RWPE1 (cell line): ENCODE data around the gene FBXW7.
"Not testable (repeated sequence)": the region's sequence is repeated elsewhere in the genome, so short reads cannot be mapped to it uniquely, and the experiment has no call there.

ENCODE experiments used
- CTCF ChIA-PET: fragments of 350-600 bp; sonication (Branson Sonifier 250); formaldehyde crosslinking; extraction: SDS; loops from one replicate; lab custom pipeline; 2021; lab: Yijun Ruan, JAX
- POLR2A ChIA-PET: fragments of 400-600 bp; formaldehyde crosslinking; extraction: SDS; loops from one replicate; lab custom pipeline; 2020; ENCODE audit warnings: antibody characterized with exemption; ENCODE audit not compliant: low non-redundant PET; lab: Yijun Ruan, JAX
- DNase-seq: peaks from one replicate; pipeline ENCODE4 v3.0.0; 2012; ENCODE audit warnings: low spot score
- H3K27ac ChIP-seq: fragments of 450-650 bp; 2 replicates; pipeline ENCODE4 v1.5.1; 2017
- TF ChIP-seq, protein P1 (sequence below): fragments of 450-650 bp; conservative IDR thresholded peaks from 2 replicates; pipeline ENCODE4 v1.5.1; 2017; ENCODE audit warnings: low read depth, mild to moderate bottlenecking

FBXW7 gene

DNA sequence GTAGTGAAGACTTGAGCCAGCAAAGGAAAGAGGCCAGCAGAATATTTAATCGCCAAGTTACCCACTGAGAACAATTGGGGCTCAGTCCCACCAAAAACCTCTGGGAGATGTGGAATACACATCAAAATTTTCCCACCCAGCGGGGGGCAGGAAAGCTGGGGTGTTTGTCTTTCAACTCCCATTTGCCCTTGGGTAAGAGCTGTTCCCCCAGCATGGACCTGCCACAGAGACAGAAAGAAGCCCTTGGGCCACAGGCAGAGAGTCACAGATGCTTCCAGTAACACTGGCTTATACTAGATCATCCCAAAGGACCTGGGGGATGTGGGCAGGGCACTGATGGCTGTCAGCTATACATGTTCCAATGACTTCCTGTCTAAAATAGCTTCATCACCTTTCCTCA, 18.9 kb upstream of the FBXW7 start:
- POLR2A ChIA-PET = no interaction called here
- TF ChIP-seq, protein P1, sequence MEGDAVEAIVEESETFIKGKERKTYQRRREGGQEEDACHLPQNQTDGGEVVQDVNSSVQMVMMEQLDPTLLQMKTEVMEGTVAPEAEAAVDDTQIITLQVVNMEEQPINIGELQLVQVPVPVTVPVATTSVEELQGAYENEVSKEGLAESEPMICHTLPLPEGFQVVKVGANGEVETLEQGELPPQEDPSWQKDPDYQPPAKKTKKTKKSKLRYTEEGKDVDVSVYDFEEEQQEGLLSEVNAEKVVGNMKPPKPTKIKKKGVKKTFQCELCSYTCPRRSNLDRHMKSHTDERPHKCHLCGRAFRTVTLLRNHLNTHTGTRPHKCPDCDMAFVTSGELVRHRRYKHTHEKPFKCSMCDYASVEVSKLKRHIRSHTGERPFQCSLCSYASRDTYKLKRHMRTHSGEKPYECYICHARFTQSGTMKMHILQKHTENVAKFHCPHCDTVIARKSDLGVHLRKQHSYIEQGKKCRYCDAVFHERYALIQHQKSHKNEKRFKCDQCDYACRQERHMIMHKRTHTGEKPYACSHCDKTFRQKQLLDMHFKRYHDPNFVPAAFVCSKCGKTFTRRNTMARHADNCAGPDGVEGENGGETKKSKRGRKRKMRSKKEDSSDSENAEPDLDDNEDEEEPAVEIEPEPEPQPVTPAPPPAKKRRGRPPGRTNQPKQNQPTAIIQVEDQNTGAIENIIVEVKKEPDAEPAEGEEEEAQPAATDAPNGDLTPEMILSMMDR = no peak
- CTCF ChIA-PET = no interaction called here
- no peak overlapping the region for H3K27ac ChIP-seq
- DNase-seq = no peak

DNA sequence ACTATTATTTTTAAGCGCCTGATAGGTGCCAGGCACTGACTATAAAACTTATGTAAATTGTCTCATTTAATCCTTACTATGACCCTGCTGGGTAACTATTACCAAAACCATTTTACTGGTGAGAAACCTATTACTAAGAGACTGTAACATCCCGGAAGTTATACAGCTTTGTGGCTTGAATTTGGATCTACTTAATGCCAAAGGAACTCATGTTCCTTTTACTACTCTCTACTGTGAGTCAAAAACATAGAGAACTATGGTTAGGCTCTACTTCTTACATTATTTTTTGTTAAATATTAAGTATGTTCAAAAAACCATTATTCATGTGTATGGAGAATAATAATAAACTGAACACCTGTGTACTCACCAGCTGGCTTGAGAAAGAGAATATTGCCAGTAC, 14.8 kb upstream of the FBXW7 start:
- CTCF ChIA-PET = interaction anchor here (0.6 kb wide), 1 partner anchor 92 kb away, joined by 3 read pairs; no protein-coding TSS in a partner anchor
- POLR2A ChIA-PET, DNase-seq, H3K27ac ChIP-seq: not testable (repeated sequence)

DNA sequence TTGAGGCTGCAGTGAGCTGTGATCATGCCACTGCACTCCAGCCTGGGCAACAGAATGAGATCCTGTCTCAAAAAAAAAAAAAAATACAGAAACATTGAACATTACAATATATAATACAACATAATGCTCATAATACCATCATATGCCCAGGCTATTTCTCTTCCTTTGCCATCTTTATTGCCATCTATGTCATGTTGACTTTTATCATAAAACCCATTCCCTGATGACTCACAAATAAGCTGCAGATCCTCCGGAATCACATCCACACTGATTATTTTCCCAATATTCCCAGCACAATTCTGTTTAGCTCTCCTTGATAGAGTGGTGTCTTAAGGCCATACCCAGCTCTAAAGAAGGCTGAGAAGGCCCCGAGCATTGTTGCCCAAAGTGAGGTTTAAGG, 9.2 kb upstream of the FBXW7 start:
- CTCF ChIA-PET = no interaction called here
- DNase-seq = no peak
- H3K27ac ChIP-seq = no peak overlapping the region
- TF ChIP-seq, protein P1 = no peak
- POLR2A ChIA-PET = no interaction called here

DNA sequence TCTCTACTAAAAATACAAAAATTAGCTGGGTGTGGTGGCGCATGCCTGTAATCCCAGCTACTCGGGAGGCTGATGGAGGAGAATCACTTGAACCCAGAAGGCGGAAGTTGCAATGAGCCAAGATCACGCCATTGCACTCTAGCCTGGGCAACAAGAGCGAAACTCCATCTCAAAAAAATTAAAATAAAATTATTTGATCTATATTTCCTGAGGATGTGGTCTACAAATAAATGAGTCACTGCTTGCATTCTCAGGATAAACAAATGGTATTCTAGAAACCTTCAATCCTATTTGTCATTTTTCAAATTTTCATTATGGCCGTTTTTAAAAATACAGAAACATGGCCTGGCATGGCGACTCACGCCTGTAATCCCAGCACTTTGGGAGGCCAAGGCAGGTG, 8.6 kb upstream of the FBXW7 start:
- CTCF ChIA-PET, POLR2A ChIA-PET, DNase-seq, H3K27ac ChIP-seq: not testable (repeated sequence)

DNA sequence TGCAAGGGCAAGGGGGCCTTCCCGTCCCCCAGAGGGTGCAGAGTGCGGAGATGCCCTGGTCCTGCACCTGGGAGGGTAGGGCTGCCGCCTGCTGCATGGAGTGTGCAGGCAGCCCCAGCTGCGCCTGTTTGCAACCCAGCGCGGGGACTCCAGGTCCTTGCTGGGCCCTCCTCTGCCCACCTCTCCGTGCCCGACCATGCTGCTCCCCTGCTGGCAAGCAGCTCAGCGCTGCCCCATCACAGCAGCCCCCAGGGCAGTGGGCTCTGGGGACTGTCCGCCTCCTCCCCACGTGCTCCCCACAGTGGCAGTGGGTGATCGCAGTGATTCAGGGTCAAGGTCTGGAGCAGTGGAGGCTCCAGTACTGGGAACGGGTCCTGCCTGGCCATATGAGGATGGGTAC, 5.0 kb upstream of the FBXW7 start:
- POLR2A ChIA-PET = no interaction called here
- no peak for DNase-seq
- TF ChIP-seq, protein P1 = no peak
- H3K27ac ChIP-seq = no peak overlapping the region
- CTCF ChIA-PET = no interaction called here

DNA sequence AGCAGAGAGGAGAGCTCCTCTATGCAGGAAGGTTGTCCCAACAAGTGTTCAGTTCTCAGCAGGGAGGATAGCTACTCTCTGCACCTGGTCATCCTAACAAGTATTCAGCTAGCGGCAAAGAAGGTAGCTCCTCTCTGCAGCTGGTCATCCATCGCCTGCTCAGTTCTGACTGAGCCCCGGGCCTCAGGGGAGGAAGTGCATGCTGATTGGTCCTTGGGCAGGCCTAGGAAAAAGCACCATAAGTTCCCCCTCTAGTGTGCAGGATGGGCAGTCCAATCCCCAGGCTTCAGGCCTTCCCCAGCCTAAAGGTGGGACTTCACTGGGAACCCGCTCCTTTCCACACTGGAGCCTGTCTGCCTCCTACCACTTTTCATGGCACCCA, 4.4 kb upstream of the FBXW7 start:
- TF ChIP-seq, protein P1 = no peak
- POLR2A ChIA-PET = interaction anchor here (0.5 kb wide), 1 partner anchor 14 kb away, joined by 3 read pairs; no protein-coding TSS in a partner anchor
- H3K27ac ChIP-seq = 0 out of 2 replicates have a peak overlapping the region, but pooled peaks have one; percentile 14
- CTCF ChIA-PET = no interaction called here
- DNase-seq = no peak

DNA sequence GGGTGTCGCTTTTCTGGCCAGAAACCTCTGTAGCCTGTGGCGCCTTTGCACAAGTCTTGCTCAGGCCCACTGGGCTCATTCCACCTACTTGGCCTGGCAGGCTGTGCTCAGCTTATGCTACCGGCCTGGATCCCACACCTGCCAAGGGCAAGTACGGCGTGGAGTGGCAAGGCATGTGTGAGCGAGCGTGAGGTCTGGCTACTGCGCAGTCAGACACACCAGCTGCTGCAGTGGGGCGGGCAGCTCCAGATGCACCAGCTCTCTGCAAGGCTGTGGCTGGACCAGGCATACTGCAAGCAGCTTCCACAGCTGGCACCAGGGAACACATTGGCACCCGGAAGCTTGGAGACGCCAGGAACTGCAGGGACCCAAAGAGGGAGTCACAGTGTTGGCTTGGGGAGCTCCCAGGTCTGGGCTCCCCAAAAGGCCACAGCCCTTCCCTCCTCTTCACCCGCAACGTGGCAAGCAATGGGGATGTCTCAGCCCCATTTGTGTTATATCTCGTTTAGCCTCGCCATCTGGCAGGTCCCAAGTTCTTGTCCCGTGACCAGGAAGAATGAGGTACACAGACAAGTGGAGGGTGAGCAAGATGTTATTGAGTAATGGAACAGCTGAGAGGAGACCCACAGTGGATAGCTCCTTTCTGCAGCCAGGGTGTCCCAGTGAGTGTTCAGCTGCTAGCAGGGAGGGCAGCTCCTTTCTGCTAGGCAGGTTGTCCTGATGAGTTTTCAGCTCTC, 3.8 kb upstream of the FBXW7 start:
- TF ChIP-seq, protein P1 = no peak
- H3K27ac ChIP-seq = 0 out of 2 replicates have a peak overlapping the region, but pooled peaks have one; percentile 14
- CTCF ChIA-PET = no interaction called here
- POLR2A ChIA-PET = interaction anchor here (0.5 kb wide), 1 partner anchor 14 kb away, joined by 3 read pairs; no protein-coding TSS in a partner anchor
- DNase-seq = no peak
